Islet precursor cell (in vitro differentiated cells): ENCODE results near the gene KAT6B.
"Not testable (repeated sequence)": the region's sequence is repeated elsewhere in the genome, so short reads cannot be mapped to it uniquely, and the experiment has no call there.

Experiments used
- DNase-seq: peaks from one replicate; pipeline ENCODE4 v3.0.0-alpha.2; 2018

Gene KAT6B

GRCh38 chr10:74826142-74827044, at the start of gene KAT6B:
Gene KAT6B, plus strand, starts transcription at chr10:74826600. Its CDS starts 16,258 bp downstream, at chr10:74842858.
- DNase-seq: peak; percentile 100

DNA sequence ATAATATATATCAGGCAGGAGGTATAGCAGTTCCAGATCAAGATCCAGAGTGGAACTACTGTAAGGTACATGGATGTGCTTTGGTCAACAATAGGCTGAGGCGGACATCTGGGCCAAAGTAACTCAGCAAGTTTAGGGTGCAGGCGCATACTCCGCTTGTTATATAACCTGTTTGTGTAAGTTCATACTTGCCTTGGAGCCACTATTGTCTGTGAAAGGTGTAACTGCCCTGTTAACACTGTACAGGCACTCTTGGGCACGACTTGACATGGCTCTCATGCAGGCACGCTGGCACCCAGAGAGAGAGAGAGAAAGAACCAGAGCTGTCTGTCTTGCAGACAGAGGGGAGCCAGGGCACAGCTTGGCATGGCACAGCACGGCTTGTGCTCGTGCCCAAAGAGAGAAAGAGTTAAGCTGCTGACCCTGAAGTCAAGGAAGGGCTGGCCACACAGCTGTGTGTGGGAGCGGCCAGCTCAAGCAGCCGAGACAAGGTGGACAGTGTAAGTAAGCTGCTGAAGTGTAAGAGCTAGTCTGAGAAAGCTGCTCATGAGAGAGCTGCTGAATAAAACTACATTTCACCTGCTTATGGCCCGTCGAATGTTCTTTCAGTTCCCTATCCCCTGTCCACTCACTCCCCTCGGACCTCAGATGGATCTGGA, 47.8 kb upstream of the KAT6B start:
- DNase-seq: no peak

GRCh38 chr10:74781870-74782269, 44.5 kb upstream of the KAT6B start:
- not testable (repeated sequence) for DNase-seq

DNA sequence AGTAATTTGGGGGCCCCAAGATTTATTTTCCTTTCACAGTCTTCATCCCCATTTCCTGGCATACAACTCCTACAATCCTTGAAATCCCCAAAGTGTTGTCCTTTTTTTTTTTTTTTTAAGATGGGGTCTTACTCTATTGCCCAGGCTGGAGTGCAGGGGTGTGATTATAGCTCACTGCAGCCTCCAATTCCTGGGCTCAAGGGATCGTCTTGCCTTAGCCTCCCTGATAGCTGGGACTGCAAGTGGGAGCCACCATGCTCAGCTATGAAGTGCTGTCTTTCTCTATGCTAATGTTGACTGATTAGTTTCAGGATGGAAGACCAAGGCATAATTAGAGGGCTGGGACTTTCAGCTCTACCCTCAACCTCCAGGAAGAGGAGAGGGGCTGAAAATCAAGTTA, 41.9 kb upstream of the KAT6B start:
- no peak for DNase-seq

DNA sequence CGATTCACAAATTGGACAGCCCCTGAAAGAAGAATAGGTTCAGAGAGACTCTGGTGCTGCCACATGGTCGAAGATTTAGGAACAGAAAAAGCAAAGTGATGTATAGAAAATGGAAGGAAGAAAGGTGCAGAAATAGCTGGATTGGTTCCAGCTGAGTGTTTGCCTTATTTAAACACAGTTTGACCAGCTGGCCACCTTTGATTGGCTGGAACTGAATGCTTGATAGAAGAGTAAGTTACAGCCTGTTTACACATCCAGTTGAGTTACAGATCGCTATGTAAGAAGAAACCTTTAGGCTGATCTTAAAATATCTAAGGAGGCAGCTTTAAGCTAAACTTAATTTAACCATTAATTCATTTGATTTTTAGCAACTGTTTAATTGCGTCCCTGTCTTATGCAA, 40.3 kb upstream of the KAT6B start:
- DNase-seq: no peak

DNA sequence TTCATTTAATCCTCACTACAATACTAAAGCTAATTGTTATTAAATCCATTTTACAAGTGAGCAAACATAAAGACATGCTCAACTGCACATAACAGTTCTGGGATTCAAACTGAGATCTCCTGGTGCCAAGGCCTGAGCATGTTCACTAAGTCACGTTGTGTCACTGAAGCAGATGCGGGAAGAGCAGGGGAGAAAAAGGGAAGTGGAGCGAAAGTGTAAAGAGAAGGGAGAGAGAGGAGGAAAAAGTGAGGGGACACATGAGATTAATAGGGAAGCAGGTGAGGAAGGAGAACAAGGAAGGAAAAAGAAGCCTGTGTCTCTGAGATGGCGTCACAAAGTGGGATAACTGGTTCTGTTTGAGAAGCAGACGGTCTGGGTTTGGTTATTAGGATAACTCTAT, 38.9 kb upstream of the KAT6B start:
- DNase-seq: no peak

DNA sequence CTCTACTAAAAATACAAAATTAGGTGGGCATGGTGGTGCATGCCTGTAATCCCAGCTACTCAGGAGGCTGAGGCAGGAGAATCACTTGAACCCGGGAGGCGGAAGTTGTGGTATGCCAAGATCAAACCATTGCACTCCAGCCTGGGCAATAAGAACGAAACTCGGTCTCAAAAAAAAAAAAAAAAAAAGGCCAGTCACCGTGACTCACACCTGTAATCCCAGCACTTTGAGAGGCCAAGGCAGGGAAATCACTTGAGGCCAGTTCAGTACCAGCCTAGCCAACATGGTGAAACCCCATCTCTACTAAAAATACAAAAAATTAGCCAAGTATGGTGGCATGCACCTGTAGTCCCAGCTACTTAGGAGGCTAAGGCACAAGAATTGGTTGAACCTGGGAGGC, 34.4 kb upstream of the KAT6B start:
- DNase-seq: not testable (repeated sequence)

DNA sequence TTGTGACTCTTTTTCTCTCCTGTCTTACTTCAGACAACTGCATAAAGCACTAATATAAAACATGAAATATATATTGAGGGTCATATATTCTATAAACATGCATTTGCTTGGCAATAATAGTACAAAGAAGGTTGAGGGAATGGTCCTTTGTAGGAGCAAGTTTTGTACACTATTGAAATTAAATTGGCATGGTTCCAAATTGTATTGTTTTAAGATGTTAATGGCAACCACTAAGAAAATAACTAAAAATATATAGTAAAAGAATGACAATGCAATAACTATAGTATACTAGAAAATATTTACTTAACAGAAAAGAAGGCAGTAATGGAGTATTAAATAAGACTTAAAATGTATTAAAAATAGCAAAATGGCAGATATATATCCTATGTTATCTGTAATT, 33.7 kb upstream of the KAT6B start:
- DNase-seq: no peak

DNA sequence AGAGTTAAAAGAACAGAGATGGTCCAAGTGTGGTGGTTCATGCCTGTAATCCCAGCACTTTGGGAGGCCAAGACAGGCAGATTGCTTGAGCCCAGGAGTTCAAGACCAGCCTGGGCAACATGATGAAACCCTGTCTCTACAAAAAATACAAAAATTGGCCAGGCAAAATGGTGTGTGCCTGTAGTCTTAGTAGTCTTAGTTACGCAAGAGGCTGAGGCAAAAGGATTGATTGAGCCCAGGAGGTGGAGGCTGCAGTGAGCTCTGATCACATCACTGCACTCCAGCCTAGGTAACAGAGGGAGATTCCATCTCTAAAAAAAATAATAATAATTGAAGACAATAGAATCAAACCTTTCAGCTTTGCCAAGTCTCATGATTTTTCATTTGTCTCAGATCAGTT, 33.2 kb upstream of the KAT6B start:
- DNase-seq: not testable (repeated sequence)

GRCh38 chr10:74794531-74794930, 31.9 kb upstream of the KAT6B start:
- no peak for DNase-seq

- no peak for DNase-seq
Measured at GRCh38 chr10:74797550-74797949, 28.9 kb upstream of the KAT6B start.

DNA sequence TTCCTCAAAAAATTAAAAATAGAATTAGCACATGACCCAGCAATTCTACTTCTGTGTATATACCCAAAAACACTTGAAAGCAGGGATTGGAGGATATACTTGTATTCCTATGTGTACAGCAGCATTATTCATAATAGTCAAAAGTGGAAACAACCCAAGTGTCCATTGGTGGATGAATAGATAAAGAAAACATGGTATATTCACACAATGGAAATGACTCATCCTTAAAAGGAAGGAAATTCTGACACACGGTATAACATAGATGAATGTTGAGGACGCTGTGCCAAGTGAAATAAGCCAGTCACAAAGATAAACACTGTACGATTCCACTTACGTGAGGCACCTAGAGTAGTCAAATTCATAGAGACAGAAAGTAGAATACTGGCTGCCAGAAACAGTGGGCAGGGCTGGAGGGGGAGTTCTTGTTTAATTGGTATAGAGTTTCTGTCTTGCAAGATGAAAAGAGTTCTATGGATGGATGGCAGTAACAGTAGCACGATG, 26.6 kb upstream of the KAT6B start:
- no peak for DNase-seq

GRCh38 chr10:74801447-74801846, 25.0 kb upstream of the KAT6B start:
- DNase-seq: no peak

DNA sequence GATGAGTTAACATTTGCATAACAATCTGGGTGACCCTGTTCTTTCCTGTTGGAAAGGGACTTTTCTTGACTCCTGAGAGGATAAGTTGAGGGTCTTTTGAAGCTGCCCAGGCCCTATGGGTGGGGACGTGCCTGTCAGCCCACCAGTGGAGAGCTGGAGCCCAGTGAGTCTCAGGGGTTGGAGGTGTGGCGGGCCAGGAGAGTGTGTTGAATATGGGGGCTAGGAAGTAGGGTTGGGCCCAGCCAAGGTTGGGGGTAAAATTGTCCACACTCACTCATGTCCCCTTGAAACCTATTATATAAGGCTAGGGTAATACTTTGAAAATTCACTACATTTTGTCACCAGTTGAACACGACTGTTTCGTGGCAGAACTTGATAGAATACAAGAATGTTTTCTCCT, 17.9 kb upstream of the KAT6B start:
- DNase-seq: peak; percentile 17

GRCh38 chr10:74810087-74810486, 16.3 kb upstream of the KAT6B start:
- DNase-seq: no peak

DNA sequence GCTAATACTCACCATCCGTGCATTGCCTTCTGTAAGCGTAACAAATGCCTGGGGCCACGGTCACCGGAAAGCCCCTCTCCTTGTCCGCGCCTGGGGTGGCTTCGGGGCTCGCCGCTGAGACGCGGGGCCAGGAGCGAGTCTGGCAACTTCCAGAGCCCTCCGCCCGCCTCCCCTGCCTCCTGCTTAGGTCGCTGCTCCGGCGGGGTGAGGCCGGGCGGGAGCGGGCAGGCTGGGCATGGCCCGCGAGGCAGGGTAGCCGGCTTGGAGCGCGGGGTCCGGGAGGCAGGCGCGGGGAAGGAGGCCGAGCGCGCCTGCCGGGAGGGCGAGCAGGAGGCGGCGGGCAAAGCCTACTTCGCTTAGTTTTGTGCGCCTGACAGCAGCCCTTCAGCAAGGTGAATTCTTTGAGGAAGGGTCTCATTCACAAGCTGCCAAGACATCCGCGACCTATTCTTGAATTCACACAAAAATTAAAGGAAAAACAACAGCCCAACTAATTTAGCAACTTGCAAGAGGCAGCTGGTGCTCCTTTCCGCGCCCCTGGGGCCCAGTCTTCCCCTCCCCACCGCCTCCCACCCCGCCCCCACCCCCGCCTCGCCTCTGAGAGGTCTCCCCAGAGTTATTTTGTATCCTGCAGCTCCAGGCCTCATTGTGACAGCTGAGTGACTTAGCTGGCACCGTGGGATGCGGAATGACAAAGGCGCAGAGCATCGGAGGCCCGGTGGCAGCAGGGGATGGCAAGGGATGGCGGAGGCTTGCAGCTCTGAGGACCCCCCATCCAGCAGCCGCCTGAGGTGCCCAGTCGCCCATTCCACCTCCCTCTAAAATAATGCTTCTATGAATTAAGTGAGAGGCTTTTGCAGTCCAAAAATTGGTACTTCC, 12.8 kb upstream of the KAT6B start:
- peak; percentile 62 for DNase-seq

DNA sequence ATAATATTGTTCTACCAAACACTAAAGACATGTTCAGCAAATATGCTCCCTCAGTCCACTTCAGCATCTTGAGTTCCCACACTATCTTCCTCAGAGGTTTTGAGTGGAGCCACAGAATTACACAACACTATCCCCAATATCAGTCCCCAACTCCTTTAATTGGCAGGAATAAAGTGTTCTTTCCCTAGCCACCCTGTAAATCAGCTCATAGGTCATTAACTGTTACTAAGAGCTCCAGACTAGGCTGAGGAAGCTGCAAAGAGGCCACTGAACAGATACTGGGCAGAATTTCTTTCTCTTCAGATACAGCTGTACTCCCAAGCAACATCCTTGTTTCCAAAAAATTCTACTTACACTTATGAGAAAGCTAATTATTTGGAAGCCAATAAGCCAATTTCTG, 11.6 kb upstream of the KAT6B start:
- no peak for DNase-seq

- no peak for DNase-seq
Measured at GRCh38 chr10:74816824-74817498, 9.4 kb upstream of the KAT6B start.

DNA sequence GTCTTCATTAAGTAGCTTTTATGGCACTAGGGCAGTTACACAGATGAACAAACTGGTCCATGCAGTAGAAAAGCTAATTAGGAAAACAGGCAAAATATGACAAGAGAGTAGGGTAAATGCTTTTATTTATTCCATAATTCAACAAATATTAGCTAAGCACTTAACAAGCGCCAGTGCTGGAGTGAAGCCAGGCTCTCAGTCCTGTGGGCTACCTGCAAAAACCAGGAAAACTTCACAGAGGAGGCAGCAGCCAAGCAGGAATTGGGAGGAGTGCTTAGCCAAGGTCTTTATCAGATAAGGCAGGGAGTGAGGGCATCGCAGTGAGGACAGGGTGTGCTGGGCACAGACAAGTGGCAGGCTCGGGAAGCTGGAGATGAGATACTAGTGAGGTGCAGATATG, 4.9 kb upstream of the KAT6B start:
- DNase-seq: no peak

DNA sequence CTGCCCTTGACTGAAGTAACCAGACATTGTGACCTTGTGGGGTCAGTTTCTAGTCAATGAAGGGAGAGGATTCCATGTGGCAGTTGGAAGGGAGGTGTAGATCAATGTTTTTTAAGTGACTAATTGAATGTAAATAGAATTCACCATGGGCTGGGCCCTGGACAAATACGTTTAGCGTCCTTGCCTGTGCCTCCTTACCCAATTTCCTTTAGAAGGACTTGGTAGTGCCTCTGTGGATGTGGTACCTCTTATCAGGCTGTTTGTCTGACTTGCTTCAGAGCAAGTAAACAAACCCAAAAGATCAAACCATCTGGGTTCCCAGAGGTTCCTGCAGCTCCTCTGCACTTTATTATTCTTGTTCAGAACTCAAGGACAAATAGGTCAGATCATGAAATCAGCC, 4.3 kb upstream of the KAT6B start:
- no peak for DNase-seq

DNA sequence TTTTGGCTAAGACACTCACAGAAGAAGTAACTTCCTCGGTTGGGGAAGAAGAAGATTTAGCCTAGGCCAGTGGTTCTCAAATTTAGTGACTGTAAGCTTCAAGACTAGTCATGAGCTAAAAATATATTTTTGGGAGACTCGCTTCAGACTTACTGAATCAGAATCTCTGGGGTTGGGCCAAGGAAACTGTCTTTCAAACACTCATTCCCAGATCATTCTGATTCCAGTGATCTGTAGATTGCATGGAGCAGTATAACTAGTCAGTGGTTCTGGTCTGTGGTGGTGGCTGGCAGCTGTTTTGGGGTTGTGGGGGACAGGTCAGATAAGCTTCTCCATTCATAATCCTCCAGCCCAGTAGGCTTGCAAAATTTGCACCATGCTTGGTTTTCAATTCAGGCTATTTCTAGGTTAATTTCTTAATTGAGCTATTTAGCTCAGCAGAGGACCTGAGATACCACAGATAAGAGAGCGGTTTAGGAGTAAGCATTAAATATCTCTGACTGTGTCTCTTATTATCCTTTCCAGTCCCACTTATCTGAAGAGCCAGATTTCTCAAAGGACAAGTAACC, 3.8 kb upstream of the KAT6B start:
- DNase-seq: no peak

- no peak for DNase-seq
Measured at GRCh38 chr10:74823791-74824183, 2.6 kb upstream of the KAT6B start.
